HG03025 (cell line): ENCODE measurements around the gene ZBTB7C.
"Not testable (repeated sequence)": the region's sequence is repeated elsewhere in the genome, so short reads cannot be mapped to it uniquely, and the experiment has no call there.

Source experiments
- ATAC-seq: cut with Tn5 transposase; IDR thresholded peaks from one replicate; pipeline ENCODE4 v1.9.1; 2021; ENCODE audit warnings: mild to moderate bottlenecking, moderate library complexity; ENCODE audit not compliant: unreplicated experiment, low FRiP score

The ZBTB7C gene

GRCh38 chr18:48308027-48308635 lies 101.1 kb downstream of the ZBTB7C start:
- ATAC-seq, result no peak

DNA sequence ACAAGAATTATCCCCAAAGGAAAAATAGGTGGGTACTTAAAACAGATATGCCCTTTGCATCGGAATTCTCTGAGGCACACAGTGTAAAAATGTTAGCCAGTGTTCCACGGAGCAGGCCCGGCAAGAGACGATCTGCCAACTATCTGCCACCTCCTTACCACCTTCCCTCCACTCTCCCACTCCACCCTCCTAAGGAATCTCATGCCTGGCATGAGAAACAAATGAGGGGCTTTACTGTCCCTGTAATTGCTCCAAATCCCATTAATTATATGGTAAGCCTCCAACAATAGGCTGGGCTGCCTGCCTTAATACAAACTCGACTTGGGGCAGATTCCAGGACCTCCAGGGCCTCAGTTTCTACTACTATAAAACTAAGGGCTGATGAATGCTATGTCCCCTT lies 102.3 kb downstream of the ZBTB7C start:
- ATAC-seq, result no peak

DNA sequence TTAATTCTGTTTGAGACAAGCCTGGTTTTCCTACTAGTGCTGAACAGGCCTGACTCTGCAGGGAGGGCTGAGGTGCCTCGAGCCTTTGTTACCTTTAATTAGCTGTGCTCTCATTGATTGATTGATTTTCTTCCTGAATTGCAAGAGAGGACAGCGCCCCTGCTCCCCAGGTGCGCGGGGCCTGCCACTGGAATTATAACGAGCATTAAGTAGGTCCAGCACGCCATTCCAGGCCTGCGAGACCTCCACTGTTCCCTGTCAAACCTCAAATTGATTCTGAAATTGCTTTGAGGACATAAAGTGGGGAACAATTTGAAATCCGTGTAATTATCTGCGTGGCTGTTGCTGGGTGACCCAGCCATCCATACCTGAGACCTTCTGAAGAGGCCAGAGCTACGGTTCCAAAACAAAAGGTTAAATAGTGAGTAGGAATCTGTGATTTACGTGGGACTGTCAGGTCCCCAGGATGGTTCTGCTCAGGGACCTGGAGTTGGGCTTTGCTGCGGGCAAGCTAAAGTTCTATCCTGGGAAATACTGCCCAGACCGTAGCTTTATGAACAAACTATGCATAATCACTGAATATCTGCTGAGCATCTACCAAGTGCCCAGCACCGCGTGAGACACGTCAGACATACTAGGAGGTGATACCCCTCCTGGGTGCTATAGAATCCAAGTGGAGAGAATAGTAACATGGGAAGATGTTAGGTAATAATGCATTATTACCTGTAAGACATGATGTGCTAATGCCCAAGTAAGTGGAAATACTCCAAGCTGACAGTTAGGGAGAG lies 104.1 kb downstream of the ZBTB7C start:
- ATAC-seq, result no peak

DNA sequence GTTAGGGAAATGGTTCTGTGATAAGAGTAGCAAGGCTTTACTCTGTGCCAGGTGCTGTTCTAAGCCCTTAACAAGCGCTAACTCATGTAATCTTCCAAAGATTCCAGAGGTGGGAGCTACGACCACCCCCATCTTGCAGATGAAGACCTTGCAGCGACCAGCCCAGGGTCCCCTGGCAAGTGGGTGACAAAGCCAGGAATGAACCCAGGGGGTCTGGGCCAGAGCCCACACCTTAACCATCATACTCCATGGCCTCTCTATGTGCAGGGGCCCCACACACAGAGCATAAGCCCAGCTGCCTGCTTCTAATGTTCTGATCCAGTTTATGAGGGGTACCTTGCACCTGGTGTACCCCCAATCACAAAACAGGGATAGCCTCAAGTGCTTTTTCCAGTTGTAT lies 105.3 kb downstream of the ZBTB7C start:
- ATAC-seq, result no peak

DNA sequence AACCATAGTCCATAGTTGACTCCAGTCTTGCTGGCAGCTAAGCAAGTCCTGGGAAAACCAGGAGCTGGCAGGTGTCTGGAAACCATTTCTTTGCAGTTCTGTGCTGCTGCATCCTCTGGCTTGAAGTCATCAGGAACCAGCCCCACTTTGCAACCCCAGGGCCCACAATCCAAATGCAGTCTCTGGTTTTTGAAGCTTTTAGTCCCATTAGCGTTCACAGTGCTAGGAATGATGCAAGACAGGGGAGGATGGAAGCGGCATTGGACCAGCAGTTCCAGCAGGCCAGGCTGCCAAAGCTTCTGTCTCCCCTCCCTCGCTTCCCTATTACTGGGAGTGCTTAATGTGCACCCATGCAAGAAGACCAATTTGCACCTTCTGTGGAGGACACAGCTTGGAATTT lies 106.4 kb downstream of the ZBTB7C start:
- ATAC-seq, result no peak

- no peak for ATAC-seq
These were observed 108.7 kb downstream of the ZBTB7C start for GRCh38 chr18:48300463-48300961.

GRCh38 chr18:48297139-48297538 lies 112.0 kb downstream of the ZBTB7C start:
- no peak for ATAC-seq

GRCh38 chr18:48296581-48296980 lies 112.6 kb downstream of the ZBTB7C start:
- no peak for ATAC-seq

GRCh38 chr18:48295586-48296311 lies 113.4 kb downstream of the ZBTB7C start:
- no peak for ATAC-seq

DNA sequence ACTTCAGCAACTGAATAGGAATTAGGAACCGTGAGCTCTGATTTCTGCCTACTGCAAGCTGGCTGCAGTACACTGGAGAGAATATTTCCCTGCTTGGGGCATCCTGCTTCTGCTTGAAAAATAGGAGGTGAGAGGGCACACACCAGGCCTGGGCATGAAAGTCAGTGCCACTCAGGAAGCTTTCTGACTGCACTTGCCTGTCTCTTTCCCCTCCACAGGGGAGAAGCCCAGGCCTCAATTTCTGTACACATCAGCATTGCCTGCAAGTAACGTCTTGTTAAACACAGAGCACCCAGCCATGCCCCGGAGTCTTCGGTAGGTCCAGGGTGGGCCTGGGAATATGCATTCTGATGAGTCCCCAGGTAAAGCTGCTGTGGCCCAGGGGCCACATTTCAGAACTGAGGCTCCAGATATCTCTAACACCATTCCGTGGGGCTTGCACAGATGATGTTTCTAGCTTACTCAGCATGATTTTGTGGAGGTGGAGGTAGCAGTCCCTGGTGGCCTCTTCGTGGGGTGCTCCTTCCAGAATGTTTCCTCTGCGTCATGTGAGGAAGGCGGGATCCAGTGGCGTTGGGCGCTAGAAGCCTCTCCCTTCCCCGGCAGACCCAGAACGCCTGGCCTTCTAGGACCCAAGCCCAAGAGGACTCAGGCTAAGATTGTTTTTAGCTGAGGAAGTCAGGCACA lies 114.1 kb downstream of the ZBTB7C start:
- ATAC-seq, result no peak

DNA sequence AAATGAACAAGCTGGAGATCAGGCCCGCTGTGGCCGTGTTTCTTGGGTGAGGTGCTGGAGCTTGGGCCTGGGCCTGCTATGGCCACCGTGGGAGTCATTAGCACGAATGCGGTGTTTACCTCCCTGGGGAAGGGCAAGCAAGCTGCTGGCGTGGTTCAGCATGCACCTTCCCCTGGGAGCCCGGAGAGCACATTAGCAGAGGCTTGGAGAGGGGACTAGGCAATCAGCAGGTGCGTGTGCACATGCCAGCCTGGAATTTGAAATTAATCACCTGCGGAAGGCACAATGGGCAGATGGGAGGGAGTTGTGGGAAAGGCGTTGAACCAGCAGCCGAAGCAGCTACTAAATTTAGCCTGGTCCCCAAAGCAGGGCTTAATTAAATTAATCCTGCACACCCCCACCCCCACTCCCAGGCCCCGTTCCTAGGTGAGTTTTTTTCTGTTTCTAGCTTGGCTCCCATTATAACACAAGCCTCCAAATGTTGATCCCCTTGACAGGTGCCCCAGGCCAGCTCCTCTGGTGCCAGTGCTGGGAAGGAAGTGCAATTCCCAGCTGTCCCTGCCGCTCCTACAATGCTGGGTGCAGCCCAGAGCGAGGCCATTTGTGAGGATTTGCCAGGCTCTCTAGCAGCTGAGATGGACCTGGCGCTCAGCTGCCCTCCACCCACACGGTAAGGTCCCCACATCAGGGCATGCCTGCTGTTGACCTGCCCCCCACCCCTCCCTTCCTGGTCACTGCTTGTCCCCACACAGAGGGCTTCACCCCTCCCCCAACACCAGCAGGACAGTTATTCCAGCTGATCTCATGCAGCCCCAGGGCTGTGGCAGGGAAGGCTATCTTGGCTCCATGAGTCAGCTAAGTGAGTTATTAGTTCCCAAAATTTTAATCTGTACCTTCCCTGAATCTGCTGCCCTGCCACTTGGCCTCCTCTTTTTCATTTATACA lies 115.0 kb downstream of the ZBTB7C start:
- no peak for ATAC-seq

DNA sequence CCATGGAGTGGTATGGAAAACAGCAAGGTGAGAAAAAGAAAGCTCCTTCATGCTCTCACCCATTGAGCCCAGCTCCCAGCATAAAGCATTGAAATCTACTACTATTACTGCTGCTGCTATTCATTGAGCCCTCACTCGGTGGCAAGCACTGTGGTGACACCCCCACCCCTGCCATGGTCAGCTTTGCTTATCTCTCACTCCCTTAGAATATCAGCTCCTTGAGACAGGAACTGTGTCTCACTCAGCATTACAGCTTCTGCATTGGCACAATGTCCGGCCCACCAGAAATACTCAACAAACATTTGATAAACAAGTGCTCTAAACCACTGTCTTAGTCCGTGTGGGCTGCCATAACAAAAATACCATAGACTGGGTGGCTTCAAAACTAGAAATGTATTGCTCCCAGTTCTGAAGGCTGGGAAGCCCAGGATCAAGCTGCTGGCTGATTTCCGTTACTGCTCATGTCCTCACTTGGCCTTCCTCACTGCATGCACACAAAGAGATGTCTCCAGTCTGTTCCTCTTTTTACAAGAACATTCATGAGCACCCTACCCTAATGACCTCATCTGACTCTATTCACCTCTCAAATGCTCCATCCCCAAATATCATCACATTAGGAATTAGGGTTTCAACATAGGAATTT lies 116.3 kb downstream of the ZBTB7C start:
- ATAC-seq, result no peak

- ATAC-seq, result no peak
These were observed 117.0 kb downstream of the ZBTB7C start for GRCh38 chr18:48292229-48292628.

DNA sequence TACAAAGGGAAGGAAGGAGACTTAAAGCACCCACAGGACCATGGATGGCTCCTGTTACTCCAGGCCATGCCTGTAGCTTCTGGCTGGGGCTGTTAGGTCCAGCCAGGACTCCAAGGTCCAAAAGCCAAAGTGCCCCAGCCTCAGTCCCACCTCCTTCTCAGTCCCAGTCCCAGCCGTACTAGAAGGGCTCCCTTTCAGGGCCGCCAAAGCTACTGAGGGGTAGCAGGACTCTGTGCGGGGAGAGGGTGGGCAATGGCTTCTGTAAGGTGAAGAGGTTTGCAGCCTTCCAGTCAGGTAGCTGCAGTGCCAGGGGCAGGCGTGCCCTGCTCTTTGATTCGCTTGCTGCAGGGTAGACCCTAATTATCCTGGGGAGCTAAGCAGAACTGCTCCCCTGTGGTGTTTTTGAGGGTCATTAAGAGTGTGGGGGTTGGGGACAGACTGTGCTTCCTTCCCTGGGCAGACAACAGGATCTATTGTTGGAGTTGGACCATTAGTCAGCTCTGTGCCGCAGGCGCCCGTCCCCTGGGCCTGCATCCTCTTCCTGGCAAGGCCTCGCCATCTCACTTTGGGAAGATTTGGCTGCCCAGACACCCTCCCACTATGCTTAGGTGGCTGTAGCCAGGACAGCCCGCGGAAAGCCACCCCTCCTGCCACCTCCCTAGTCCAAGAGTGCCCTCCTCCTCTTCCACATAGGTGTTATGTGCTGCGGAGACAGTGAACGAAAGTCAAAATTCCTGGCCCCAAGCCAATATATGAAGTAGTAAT lies 118.8 kb downstream of the ZBTB7C start:
- no peak for ATAC-seq

GRCh38 chr18:48284743-48285142 lies 124.4 kb downstream of the ZBTB7C start:
- no peak for ATAC-seq

DNA sequence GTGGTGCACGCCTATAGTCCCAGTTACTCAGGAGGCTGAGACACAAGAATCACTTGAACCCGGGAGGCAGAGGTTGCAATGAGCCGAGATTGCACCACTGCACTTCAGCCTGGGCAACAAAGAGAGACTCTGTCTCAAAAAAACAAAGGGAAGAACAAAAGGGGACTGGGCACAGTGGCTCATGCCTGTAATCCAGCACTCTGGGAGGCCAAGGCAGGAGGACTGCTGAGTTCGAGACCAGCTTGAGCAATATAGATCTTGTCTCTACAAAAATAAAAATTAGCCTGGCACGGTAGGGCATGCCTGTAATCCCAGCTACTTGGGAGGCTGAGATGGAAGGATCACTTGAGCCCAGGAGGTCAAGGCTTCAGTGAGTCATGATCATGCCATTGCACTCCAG lies 125.2 kb downstream of the ZBTB7C start:
- ATAC-seq, result not testable (repeated sequence)

GRCh38 chr18:48281460-48281859 lies 127.7 kb downstream of the ZBTB7C start:
- ATAC-seq, result not testable (repeated sequence)

DNA sequence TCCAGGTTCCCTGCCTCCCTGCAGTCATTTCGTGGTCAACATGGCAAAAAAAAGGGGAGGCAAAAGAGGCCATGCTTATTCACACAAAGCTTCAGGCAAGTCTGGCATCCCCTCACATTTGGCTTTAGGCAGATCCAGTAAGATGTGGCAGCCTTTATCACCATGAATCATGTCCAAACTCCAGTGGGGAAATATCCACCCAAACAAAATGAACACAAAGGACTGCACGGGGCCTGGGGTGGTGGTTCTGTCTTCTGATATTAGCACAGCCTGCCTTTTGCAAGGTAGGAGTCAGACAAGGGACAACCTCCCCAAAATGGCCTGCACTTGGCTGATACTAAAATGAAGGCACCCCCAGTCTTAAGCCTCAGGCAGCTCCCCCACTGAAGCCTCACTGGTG lies 129.9 kb downstream of the ZBTB7C start:
- no peak for ATAC-seq

GRCh38 chr18:48278081-48278480 lies 131.1 kb downstream of the ZBTB7C start:
- ATAC-seq, result no peak
